Endodermal cell (in vitro differentiated cells): ENCODE data around the gene DIPK1C. TPM values are rescaled to one million over a fixed set of nuclear protein-coding genes. Genes with fewer than 3 reads are reported as not detected.

Experiments used
- DNase-seq: peaks from one replicate; pipeline ENCODE4 v3.0.0-alpha.2; 2017
- H3K27ac ChIP-seq: 2 replicates; pipeline ENCODE4 v1.5.1; 2013; ENCODE audit warnings: mild to moderate bottlenecking, low read depth, low read length, moderate library complexity
- H3K27me3 ChIP-seq: 2 replicates; pipeline ENCODE4 v1.6.1; 2013; ENCODE audit warnings: mild to moderate bottlenecking, low read length, moderate library complexity; ENCODE audit not compliant: insufficient read depth, control insufficient read depth, poor library complexity, severe bottlenecking
- H3K36me3 ChIP-seq: 2 replicates; pipeline ENCODE4 v1.7.0; 2013; ENCODE audit warnings: mild to moderate bottlenecking, low read length, moderate library complexity; ENCODE audit not compliant: control insufficient read depth, insufficient read depth
- H3K4me1 ChIP-seq: one replicate; pipeline ENCODE4 v1.7.0; 2013; ENCODE audit warnings: low read length; ENCODE audit not compliant: control insufficient read depth, insufficient read depth
- H3K4me3 ChIP-seq: 2 replicates; pipeline ENCODE4 v1.5.1; 2013; ENCODE audit warnings: mild to moderate bottlenecking, low read length, moderate library complexity
- H3K9ac ChIP-seq: 2 replicates; pipeline ENCODE4 v1.6.1; 2013; ENCODE audit warnings: mild to moderate bottlenecking, low read length, moderate library complexity; ENCODE audit not compliant: poor library complexity, severe bottlenecking; ENCODE audit errors: extremely low read depth
- H3K9me3 ChIP-seq: 2 replicates; pipeline ENCODE4 v1.6.1; 2013; ENCODE audit warnings: mild to moderate bottlenecking, low read length, moderate library complexity; ENCODE audit not compliant: control insufficient read depth
- H3K27ac Mint-ChIP-seq: 2 replicates; pipeline ENCODE4 v1.8.0; 2020; ENCODE audit warnings: mixed read lengths
- H3K27me3 Mint-ChIP-seq: 2 replicates; pipeline ENCODE4 v1.8.0; 2021; ENCODE audit warnings: mild to moderate bottlenecking, mixed read lengths; ENCODE audit not compliant: insufficient read depth
- H3K36me3 Mint-ChIP-seq: 2 replicates; pipeline ENCODE4 v1.8.0; 2020; ENCODE audit warnings: low read depth, mixed read lengths
- H3K4me1 Mint-ChIP-seq: 2 replicates; pipeline ENCODE4 v1.8.0; 2020; ENCODE audit warnings: mixed read lengths
- H3K4me3 Mint-ChIP-seq: 2 replicates; pipeline ENCODE4 v1.8.0; 2020; ENCODE audit warnings: mild to moderate bottlenecking, moderate library complexity, mixed read lengths
- H3K9me3 Mint-ChIP-seq: 2 replicates; pipeline ENCODE4 v1.8.0; 2020; ENCODE audit warnings: mild to moderate bottlenecking, mixed read lengths
- WGBS, 2 experiments: methylation state at CpG; one replicate each; pipeline versions ENCODE4 v1.1.5 to v1.1.7; 2013; ENCODE audit warnings: missing lambda C conversion rate in 2 of 2, mixed read lengths in 1 of 2; ENCODE audit not compliant: insufficient coverage in 1 of 2, insufficient read length in 1 of 2; 5-methylcytosine and 5-hydroxymethylcytosine counted together
- total RNA-seq, 2 donors: library from RNA; stranded (reverse); fragmentation: NEBNext Ultra II Directional in 1 of 2; extraction: Animal tissue kit (Norgen Biotek cat#: 25700) in 1 of 2; gene quantifications; 2 replicates in 1 of 2; 3 replicates in 1 of 2; pipeline ENCODE4 v1.2.1, GENCODE V29; 2021
- TF ChIP-seq, protein P1 (sequence below): fragments of 200-600 bp; sonication (generic); conservative IDR thresholded peaks from 2 replicates; pipeline ENCODE4 v1.5.0; 2021; ENCODE audit warnings: antibody characterized with exemption, mild to moderate bottlenecking

The DIPK1C gene
- total RNA-seq, 2 donors from 2014 or later, result 0.13 TPM; not detected in 1

DNA sequence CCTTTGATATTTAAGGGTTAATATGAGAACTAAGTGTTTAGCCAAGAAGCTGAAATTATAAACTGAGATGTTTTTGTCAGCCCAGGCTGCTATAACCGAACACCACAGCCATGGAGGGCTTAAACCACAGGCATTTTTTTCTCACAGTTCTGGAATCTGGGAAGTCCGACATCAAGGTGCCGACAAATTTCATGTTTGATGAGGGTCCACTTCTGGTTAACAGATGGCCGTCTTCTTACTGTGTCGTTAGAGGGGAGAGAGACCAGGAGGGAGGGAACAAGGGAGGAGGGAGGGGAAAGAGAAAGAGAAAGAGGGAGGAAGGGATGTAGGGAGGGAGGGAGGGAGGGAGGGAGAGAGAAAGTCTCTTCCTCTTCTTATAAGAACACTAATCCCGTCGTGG is 32.6 kb upstream of the DIPK1C start:
- no peak for DNase-seq
- no peak overlapping the region for H3K4me3 Mint-ChIP-seq
- TF ChIP-seq, protein P1, sequence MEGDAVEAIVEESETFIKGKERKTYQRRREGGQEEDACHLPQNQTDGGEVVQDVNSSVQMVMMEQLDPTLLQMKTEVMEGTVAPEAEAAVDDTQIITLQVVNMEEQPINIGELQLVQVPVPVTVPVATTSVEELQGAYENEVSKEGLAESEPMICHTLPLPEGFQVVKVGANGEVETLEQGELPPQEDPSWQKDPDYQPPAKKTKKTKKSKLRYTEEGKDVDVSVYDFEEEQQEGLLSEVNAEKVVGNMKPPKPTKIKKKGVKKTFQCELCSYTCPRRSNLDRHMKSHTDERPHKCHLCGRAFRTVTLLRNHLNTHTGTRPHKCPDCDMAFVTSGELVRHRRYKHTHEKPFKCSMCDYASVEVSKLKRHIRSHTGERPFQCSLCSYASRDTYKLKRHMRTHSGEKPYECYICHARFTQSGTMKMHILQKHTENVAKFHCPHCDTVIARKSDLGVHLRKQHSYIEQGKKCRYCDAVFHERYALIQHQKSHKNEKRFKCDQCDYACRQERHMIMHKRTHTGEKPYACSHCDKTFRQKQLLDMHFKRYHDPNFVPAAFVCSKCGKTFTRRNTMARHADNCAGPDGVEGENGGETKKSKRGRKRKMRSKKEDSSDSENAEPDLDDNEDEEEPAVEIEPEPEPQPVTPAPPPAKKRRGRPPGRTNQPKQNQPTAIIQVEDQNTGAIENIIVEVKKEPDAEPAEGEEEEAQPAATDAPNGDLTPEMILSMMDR, result no peak
- H3K27ac ChIP-seq, result no peak overlapping the region
- H3K4me3 ChIP-seq, result no peak overlapping the region
- no peaks in the 10 kb centered on the region for H3K36me3 ChIP-seq
- H3K9me3 Mint-ChIP-seq, result peaks cover 9% of the 10 kb centered on the region
- peaks cover 6% of the 10 kb centered on the region for H3K9me3 ChIP-seq
- 88 to 90% methylated on average over 3 to 5 of the region's 7 CpGs for WGBS, 2 experiments
- no peak overlapping the region for H3K27ac Mint-ChIP-seq
- H3K27me3 Mint-ChIP-seq, result peaks cover 3% of the 10 kb centered on the region
- no peak overlapping the region for H3K9ac ChIP-seq
- H3K4me1 Mint-ChIP-seq, result peaks cover 4% of the 10 kb centered on the region
- no peaks in the 10 kb centered on the region for H3K4me1 ChIP-seq
- no peaks in the 10 kb centered on the region for H3K36me3 Mint-ChIP-seq
- no peaks in the 10 kb centered on the region for H3K27me3 ChIP-seq

DNA sequence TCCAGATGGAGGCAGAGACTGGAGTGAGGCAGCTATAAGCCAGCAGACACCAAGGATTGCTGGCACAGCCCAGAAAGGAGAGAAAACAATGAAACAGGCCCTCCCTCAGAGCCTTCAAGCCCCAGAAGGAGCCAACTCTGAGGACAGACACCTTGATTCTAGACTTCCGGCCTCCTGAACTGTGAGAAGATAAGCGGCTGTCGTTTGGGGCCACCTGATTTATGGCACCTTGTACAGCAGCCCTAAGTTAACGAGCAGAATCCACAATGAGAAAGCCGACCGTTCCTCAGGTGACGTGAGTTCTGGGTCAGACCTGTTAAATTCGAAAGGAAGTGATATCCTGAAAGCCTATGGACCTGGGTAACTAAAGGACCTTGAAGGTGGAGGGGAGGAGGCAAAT is 31.8 kb upstream of the DIPK1C start:
- Histone ChIP-seq H3K9me3 (peaks cover 6% of the 10 kb centered on the region), H3K27ac (no peak overlapping the region), H3K4me1 (no peaks in the 10 kb centered on the region), H3K27me3 (no peaks in the 10 kb centered on the region), H3K4me3 (no peak overlapping the region), H3K36me3 (no peaks in the 10 kb centered on the region), H3K9ac (no peak overlapping the region)
- Mint-ChIP-seq H3K27me3 (peaks cover 3% of the 10 kb centered on the region), H3K4me1 (peaks cover 2% of the 10 kb centered on the region), H3K36me3 (no peaks in the 10 kb centered on the region), H3K27ac (no peak overlapping the region), H3K4me3 (no peak overlapping the region), H3K9me3 (peaks cover 9% of the 10 kb centered on the region)
- 89 to 100% methylated on average over 8 of the region's 8 CpGs for WGBS, 2 experiments
- no peak for DNase-seq
- TF ChIP-seq, protein P1, result no peak

DNA sequence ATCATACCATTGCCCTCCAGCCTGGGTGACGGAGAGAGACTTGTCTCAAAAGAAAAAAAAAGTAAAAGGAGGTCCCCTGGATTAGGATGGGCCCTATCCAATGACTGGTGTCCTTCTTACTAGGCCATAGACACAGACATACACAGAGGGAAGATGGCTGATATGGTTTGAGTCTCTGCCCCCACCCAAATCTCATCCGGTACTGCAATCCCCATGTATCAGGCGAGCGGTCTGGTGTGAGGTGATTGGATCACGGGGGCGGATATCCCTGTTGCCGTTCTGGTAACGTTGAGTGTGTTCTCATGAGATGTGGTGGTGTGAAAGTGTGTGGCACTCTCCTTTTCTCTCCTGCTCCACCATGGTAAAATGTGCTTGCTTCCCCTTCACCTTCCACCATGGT is 31.2 kb upstream of the DIPK1C start:
- no peak overlapping the region for H3K4me3 Mint-ChIP-seq
- H3K27ac Mint-ChIP-seq, result no peak overlapping the region
- no peaks in the 10 kb centered on the region for H3K36me3 Mint-ChIP-seq
- Histone ChIP-seq H3K4me1 (no peaks in the 10 kb centered on the region), H3K27me3 (no peaks in the 10 kb centered on the region), H3K9ac (no peak overlapping the region), H3K36me3 (no peaks in the 10 kb centered on the region), H3K27ac (no peak overlapping the region), H3K4me3 (no peak overlapping the region), H3K9me3 (peaks cover 6% of the 10 kb centered on the region)
- DNase-seq, result no peak
- H3K27me3 Mint-ChIP-seq, result peaks cover 3% of the 10 kb centered on the region
- TF ChIP-seq, protein P1, result no peak
- H3K4me1 Mint-ChIP-seq, result no peaks in the 10 kb centered on the region
- peaks cover 9% of the 10 kb centered on the region for H3K9me3 Mint-ChIP-seq
- 97% methylated on average over 8 of the region's 8 CpGs; no CpG with 5 or more reads in 1 of the 2 experiments for WGBS, 2 experiments
